GM12891 (cell line): Measurements from ENCODE around the gene SNTA1.

Experiments
- PAX5 ChIP-seq: IDR thresholded peaks from 2 replicates; pipeline ENCODE4 v1.6.1; 2011; ENCODE audit warnings: low read length, moderate library complexity, mild to moderate bottlenecking; ENCODE audit not compliant: insufficient read depth, severe bottlenecking
- POLR2A ChIP-seq: IDR thresholded peaks from 2 replicates; pipeline ENCODE4 v1.6.1; 2011; ENCODE audit warnings: low read depth, low read length, control low read depth
- POLR2AphosphoS5 ChIP-seq: IDR thresholded peaks from 2 replicates; pipeline ENCODE4 v1.6.1; 2011; ENCODE audit warnings: low read depth, low read length, control low read depth
- SPI1 ChIP-seq: IDR thresholded peaks from 2 replicates; pipeline ENCODE4 v1.6.1; 2011; ENCODE audit warnings: low read depth, low read length, control low read depth

- TF ChIP-seq POLR2A (no peak), POLR2AphosphoS5 (no peak), PAX5 (no peak), SPI1 (no peak)
These were observed 26.9 kb upstream of the SNTA1 start for GRCh38 chr20:33470457-33470856.
